Measurements from ENCODE around the gene OASL. TPM values are rescaled to one million over a fixed set of nuclear protein-coding genes. Genes with fewer than 3 reads are reported as not detected.
"Not testable (repeated sequence)": the region's sequence is repeated elsewhere in the genome, so short reads cannot be mapped to it uniquely, and the experiment has no call there.

OASL gene
- total RNA-seq, 4 donors from 2014 or later = 0.11 to 0.36 (median 0.19) TPM

DNA sequence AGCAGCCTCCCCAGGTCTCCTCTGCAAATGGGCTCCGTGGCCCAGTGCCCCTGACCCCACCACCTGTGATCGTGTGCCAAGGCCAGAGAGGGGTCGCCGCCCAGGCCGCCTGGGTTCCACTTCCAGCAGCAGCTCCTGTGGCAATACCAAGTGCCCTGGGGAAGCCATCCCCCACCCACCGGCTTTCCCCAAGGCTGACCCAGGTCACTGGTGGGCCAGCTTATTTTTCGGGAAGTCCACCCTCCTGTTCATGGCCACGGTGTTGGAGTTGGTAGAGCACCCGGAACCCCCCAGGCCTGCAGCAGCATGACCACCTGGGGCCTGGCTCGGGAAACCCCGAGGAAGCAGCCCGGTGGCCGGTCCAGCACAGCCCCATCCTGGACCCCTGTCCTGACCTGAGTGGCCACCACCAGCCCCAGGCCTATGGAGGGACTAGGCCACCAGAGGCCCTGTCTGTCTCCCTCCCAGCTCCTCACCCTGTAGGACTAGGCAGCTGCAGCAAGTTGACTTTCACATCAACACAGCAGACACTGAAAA lies 40.8 kb upstream of the OASL start:
- intact Hi-C loops (cut with DNase I; ENCODE audit: low total_unique reads) = no loop called here
- Histone ChIP-seq H3K27ac (no peak overlapping the region), H3K27me3 (no peaks in the 10 kb centered on the region), H3K4me3 (no peak overlapping the region), H3K4me1 (no peaks in the 10 kb centered on the region), H3K36me3 (no peaks in the 10 kb centered on the region), H3K9me3 (no peaks in the 10 kb centered on the region)
- ATAC-seq = no peak
- DNase-seq = no peak
- in situ Hi-C loops (cut with MboI; ENCODE audit: low sequenced_read_pairs in 4 of 4) = no loop called here
- no peak for TF ChIP-seq POLR2A (IDR thresholded peaks at IDR 0.05)
- TF ChIP-seq, protein P1, sequence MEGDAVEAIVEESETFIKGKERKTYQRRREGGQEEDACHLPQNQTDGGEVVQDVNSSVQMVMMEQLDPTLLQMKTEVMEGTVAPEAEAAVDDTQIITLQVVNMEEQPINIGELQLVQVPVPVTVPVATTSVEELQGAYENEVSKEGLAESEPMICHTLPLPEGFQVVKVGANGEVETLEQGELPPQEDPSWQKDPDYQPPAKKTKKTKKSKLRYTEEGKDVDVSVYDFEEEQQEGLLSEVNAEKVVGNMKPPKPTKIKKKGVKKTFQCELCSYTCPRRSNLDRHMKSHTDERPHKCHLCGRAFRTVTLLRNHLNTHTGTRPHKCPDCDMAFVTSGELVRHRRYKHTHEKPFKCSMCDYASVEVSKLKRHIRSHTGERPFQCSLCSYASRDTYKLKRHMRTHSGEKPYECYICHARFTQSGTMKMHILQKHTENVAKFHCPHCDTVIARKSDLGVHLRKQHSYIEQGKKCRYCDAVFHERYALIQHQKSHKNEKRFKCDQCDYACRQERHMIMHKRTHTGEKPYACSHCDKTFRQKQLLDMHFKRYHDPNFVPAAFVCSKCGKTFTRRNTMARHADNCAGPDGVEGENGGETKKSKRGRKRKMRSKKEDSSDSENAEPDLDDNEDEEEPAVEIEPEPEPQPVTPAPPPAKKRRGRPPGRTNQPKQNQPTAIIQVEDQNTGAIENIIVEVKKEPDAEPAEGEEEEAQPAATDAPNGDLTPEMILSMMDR (IDR thresholded peaks at IDR 0.05 in 4 of 5, conservative IDR thresholded peaks at IDR 0.05 in 1 of 5) = no peak

DNA sequence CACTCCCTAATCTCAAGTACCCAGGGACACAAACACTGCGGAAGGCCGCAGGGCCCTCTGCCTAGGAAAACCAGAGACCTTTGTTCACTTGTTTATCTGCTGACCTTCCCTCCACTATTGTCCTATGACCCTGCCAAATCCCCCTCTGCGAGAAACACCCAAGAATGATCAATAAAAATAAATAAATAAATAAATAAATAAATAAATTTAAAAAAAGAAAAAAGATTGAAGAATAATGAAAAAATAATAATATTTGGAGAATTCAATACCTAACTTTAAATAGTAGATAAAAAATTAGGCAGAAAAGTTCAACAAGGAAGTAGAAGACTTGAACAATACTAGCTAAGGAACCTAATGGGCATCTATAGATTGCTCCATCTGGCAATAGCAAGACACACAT lies 38.4 kb upstream of the OASL start:
- H3K36me3 ChIP-seq; ATAC-seq; intact Hi-C loops (cut with DNase I; ENCODE audit: low total_unique reads); H3K4me1 ChIP-seq; H3K4me3 ChIP-seq; DNase-seq; H3K9me3 ChIP-seq; H3K27me3 ChIP-seq; in situ Hi-C loops (cut with MboI; ENCODE audit: low sequenced_read_pairs in 4 of 4); H3K27ac ChIP-seq: not testable (repeated sequence)

DNA sequence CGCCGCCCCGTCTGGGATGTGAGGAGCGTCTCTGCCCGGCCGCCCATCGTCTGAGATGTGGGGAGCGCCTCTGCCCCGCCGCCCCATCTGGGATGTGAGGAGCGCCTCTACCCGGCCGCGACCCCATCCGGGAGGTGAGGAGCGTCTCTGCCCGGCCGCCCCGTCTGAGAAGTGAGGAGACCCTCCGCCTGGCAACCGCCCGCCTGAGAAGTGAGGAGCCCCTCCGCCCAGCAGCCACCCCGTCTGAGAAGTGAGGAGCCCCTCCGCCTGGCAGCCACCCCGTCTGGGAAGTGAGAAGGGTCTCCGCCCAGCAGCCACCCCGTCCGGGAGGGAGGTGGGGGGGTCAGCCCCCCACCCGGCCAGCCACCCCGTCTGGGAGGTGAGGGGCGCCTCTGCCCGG lies 36.9 kb upstream of the OASL start:
- H3K4me3 ChIP-seq; H3K27me3 ChIP-seq; intact Hi-C loops (cut with DNase I; ENCODE audit: low total_unique reads); H3K27ac ChIP-seq; ATAC-seq; in situ Hi-C loops (cut with MboI; ENCODE audit: low sequenced_read_pairs in 4 of 4); DNase-seq; H3K9me3 ChIP-seq; H3K4me1 ChIP-seq; H3K36me3 ChIP-seq: not testable (repeated sequence)

DNA sequence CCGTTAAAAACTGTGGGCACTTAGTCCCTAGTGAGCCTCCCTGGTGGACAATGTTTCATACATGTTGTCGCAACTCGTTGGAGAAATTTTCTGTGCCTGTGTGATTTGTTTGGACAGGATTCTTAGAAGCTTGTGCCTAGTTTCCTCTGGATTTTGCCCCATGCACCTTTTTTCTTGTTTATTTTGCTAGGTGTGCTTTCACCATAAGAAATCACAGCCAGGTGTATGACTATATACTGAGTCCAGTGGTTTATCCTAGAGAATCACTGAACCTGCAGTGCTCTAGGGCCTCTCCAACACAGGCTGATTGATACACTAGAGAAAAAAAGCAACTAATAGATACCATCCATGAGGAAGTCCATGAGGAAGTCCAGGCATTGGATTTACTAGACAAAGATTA lies 33.1 kb upstream of the OASL start:
- no peak overlapping the region for H3K4me3 ChIP-seq
- H3K27ac ChIP-seq = no peak overlapping the region
- TF ChIP-seq POLR2A (IDR thresholded peaks at IDR 0.05) = no peak
- TF ChIP-seq, protein P1 (IDR thresholded peaks at IDR 0.05 in 4 of 5, conservative IDR thresholded peaks at IDR 0.05 in 1 of 5) = no peak
- H3K36me3 ChIP-seq = no peaks in the 10 kb centered on the region
- in situ Hi-C loops (cut with MboI; ENCODE audit: low sequenced_read_pairs in 4 of 4) (no loop called here), intact Hi-C loops (cut with DNase I; ENCODE audit: low total_unique reads) (no loop called here)
- no peak for DNase-seq
- no peaks in the 10 kb centered on the region for H3K4me1 ChIP-seq
- H3K9me3 ChIP-seq = no peaks in the 10 kb centered on the region
- no peak for ATAC-seq
- H3K27me3 ChIP-seq = peaks cover 0 to 2% (median 0%) of the 10 kb centered on the region in 3 donors

DNA sequence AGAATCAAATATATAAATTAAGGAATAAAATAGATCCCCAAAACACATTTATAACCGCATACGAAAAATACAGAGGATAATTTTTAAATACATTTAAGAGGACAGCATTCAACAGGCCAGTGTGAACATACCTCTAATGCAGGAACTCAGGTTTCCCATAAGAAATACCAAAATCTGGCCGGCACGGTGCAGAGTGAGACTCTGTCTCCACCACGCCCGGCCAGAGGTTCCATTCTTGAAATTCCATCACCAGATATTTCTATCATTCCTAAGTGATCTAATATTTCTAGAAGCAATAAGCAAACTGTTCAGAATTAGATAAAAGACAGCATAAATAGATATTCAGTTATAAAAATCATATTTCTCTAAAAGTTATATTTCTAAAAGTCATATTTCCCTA lies 30.2 kb upstream of the OASL start:
- no peak overlapping the region for H3K4me3 ChIP-seq
- in situ Hi-C loops (cut with MboI; ENCODE audit: low sequenced_read_pairs in 4 of 4) = no loop called here
- H3K4me1 ChIP-seq = no peaks in the 10 kb centered on the region
- H3K27ac ChIP-seq = no peak overlapping the region
- H3K36me3 ChIP-seq = no peaks in the 10 kb centered on the region
- H3K9me3 ChIP-seq = no peaks in the 10 kb centered on the region
- ATAC-seq = no peak
- intact Hi-C loops (cut with DNase I; ENCODE audit: low total_unique reads) = no loop called here
- no peak for DNase-seq
- H3K27me3 ChIP-seq = peaks cover 0 to 2% (median 0%) of the 10 kb centered on the region in 3 donors
- TF ChIP-seq, protein P1 (IDR thresholded peaks at IDR 0.05 in 4 of 5, conservative IDR thresholded peaks at IDR 0.05 in 1 of 5) = no peak
- TF ChIP-seq POLR2A (IDR thresholded peaks at IDR 0.05) = no peak

DNA sequence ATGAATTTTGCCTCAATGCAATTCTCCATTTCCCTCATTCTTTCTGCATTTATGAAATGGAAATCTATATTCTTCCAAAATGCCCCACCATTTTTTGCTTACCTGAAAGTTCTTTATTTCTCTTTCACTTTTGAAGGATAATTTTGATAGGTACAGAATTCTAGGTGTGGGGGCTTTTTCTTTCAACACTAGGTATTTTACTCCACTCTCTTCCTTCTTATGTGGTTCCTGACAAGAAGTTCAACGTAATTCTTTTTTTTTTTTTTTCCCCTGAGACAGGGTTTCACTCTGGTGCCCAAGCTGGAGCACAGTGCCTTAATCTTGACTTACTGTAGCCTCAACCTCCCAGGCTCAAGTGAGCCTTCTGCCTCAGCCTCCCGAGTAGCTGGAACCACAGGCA lies 26.3 kb upstream of the OASL start:
- H3K4me3 ChIP-seq = no peak overlapping the region
- DNase-seq (no peak), ATAC-seq (no peak)
- in situ Hi-C loops (cut with MboI; ENCODE audit: low sequenced_read_pairs in 4 of 4) = no loop called here
- H3K9me3 ChIP-seq = no peaks in the 10 kb centered on the region
- no peaks in the 10 kb centered on the region for H3K36me3 ChIP-seq
- intact Hi-C loops (cut with DNase I; ENCODE audit: low total_unique reads) = no loop called here
- peaks cover 0 to 2% (median 0%) of the 10 kb centered on the region in 3 donors for H3K27me3 ChIP-seq
- H3K27ac ChIP-seq = no peak overlapping the region
- no peak for TF ChIP-seq POLR2A (IDR thresholded peaks at IDR 0.05)
- TF ChIP-seq, protein P1 (IDR thresholded peaks at IDR 0.05 in 4 of 5, conservative IDR thresholded peaks at IDR 0.05 in 1 of 5) = no peak
- no peaks in the 10 kb centered on the region for H3K4me1 ChIP-seq

DNA sequence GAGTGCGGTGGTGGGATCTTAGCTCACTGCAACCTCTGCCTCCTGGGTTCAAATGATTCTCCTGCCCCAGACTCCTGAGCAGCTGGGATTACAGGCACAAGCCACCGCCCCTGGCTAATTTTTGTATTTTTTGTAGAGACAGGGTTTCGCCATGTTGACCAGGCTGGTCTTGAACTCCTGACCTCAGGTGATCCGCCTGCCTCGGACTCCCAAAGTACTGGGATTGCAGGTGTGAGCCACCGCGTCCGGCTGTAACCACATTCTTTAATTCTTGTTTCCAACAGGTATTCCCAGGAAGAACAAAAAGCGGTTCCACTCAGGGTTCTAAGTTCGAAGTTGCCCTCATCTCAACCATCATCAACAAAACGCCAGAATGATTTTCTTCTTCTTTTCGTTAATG lies 25.5 kb upstream of the OASL start:
- H3K9me3 ChIP-seq; DNase-seq; H3K4me1 ChIP-seq; H3K4me3 ChIP-seq; H3K36me3 ChIP-seq; H3K27me3 ChIP-seq; H3K27ac ChIP-seq; in situ Hi-C loops (cut with MboI; ENCODE audit: low sequenced_read_pairs in 4 of 4); ATAC-seq: not testable (repeated sequence)
- intact Hi-C loops (cut with DNase I; ENCODE audit: low total_unique reads) = loop anchor here (5.0 kb wide), 1 partner anchor 33 kb away; no protein-coding TSS in a partner anchor
